Gastroesophageal sphincter (tissue), 3 donors: Measurements from ENCODE around the gene CCDC57.

Experiments
- CTCF ChIP-seq, 4 experiments: fragments of 200-600 bp in 2 of 4; fragments of 450-650 bp in 2 of 4; sonication (generic) in 1 of 4; IDR thresholded peaks; one replicate each; pipeline ENCODE4 v1.5.1; 2017 to 2019; ENCODE audit warnings: antibody characterized with exemption in 4 of 4, mild to moderate bottlenecking in 2 of 4, moderate library complexity in 2 of 4
- EP300 ChIP-seq: sonication (generic); formaldehyde crosslinking; IDR thresholded peaks from one replicate; pipeline ENCODE4 v1.6.1; 2017; ENCODE audit warnings: antibody characterized with exemption, mild to moderate bottlenecking

DNA sequence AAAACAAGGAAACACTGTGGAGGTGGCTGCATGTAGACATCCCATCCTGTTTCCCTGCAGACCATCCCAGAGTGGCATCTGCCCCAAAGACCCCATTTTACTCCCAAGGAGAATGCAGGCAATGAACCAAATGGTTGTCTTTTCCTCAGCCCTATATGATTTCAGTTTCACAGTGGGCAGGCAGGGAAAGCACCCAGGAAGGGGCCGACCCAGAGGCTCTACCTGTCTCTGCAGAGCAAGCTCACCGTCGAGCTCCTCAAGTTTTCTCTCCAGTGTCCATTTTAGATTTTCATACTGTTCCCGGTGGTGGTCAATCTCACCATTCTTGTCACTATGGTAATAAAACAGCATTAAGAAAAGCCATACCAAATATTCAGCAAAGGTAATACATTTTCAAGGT lies 14.6 kb downstream of the CCDC57 start:
- TF ChIP-seq EP300: no peak
- TF ChIP-seq CTCF (IDR thresholded peaks at IDR 0.05): no peak
